ENCODE measurements around the gene SCTR. TPM values are rescaled to one million over a fixed set of nuclear protein-coding genes. Genes with fewer than 3 reads are reported as not detected.

SCTR gene
- total RNA-seq, 4 donors from 2014 or later: not detected

- no peak for DNase-seq
- 81 to 84% methylated on average over 7 to 12 of the region's 15 CpGs for WGBS, 2 donors
- Histone ChIP-seq H3K27me3 (no peaks in the 10 kb centered on the region), H3K27ac (no peak overlapping the region), H3K4me3 (no peak overlapping the region), H3K9me3 (no peaks in the 10 kb centered on the region), H3K36me3 (no peaks in the 10 kb centered on the region), H3K4me1 (peaks cover 0 to 9% (median 2%) of the 10 kb centered on the region in 3 donors)
- no peak for TF ChIP-seq POLR2A (IDR thresholded peaks at IDR 0.05)
- TF ChIP-seq CTCF (IDR thresholded peaks at IDR 0.05): no peak
- intact Hi-C loops (cut with DNase I): no loop called here
Measured at GRCh38 chr2:119439574-119440500, 84.4 kb downstream of the SCTR start.

- H3K36me3 ChIP-seq: no peaks in the 10 kb centered on the region
- H3K4me1 ChIP-seq: peaks cover 5 to 18% (median 6%) of the 10 kb centered on the region in 3 donors
- H3K27ac ChIP-seq: no peak overlapping the region
- no peak for DNase-seq
- no peak overlapping the region for H3K4me3 ChIP-seq
- 86 to 100% methylated on average over 1 to 6 of the region's 6 CpGs for WGBS, 2 donors
- TF ChIP-seq CTCF (IDR thresholded peaks at IDR 0.05) (no peak), POLR2A (IDR thresholded peaks at IDR 0.05) (no peak)
- intact Hi-C loops (cut with DNase I): no loop called here
- H3K9me3 ChIP-seq: no peaks in the 10 kb centered on the region
- no peaks in the 10 kb centered on the region for H3K27me3 ChIP-seq
Measured at GRCh38 chr2:119438726-119439284, 85.5 kb downstream of the SCTR start.

GRCh38 chr2:119438128-119438656 lies 86.1 kb downstream of the SCTR start:
- no peak for DNase-seq
- H3K27ac ChIP-seq: no peak overlapping the region

GRCh38 chr2:119436993-119437772 lies 87.1 kb downstream of the SCTR start:
- WGBS, 2 donors: 89 to 96% methylated on average over 9 to 20 of the region's 22 CpGs
- H3K27ac ChIP-seq: no peak overlapping the region
- no peak for DNase-seq
- no peak overlapping the region for H3K4me3 ChIP-seq
- peaks cover 14 to 34% (median 15%) of the 10 kb centered on the region in 3 donors for H3K4me1 ChIP-seq
- intact Hi-C loops (cut with DNase I): no loop called here
- H3K9me3 ChIP-seq: no peaks in the 10 kb centered on the region
- TF ChIP-seq POLR2A (IDR thresholded peaks at IDR 0.05) (no peak), CTCF (IDR thresholded peaks at IDR 0.05) (no peak)
- no peaks in the 10 kb centered on the region for H3K36me3 ChIP-seq
- H3K27me3 ChIP-seq: peaks cover 0 to 12% (median 0%) of the 10 kb centered on the region in 4 donors

More at GRCh38 chr2:119438128-119438656, 86.1 kb downstream of the SCTR start:
- Histone ChIP-seq H3K4me3 (no peak overlapping the region), H3K36me3 (no peaks in the 10 kb centered on the region), H3K4me1 (peaks cover 5 to 24% (median 6%) of the 10 kb centered on the region in 3 donors), H3K27me3 (peaks cover 0 to 2% (median 0%) of the 10 kb centered on the region in 4 donors), H3K9me3 (no peaks in the 10 kb centered on the region)
- WGBS, 2 donors: 71 to 86% methylated on average over 4 to 5 of the region's 6 CpGs
- no peak for TF ChIP-seq POLR2A (IDR thresholded peaks at IDR 0.05)
- no peak for TF ChIP-seq CTCF (IDR thresholded peaks at IDR 0.05)
- intact Hi-C loops (cut with DNase I): no loop called here
